Measurements from ENCODE around the gene EEF1A2.

Gene EEF1A2

GRCh38 chr20:63449796-63450730 is 48.8 kb downstream of the EEF1A2 start:
- DNase-seq (ENCODE audit: low read depth): no peak

GRCh38 chr20:63449025-63449424 is 49.9 kb downstream of the EEF1A2 start:
- DNase-seq (ENCODE audit: low read depth): no peak

- no peak for DNase-seq (ENCODE audit: low read depth)
Observed at GRCh38 chr20:63448031-63448430, 50.9 kb downstream of the EEF1A2 start.

DNA sequence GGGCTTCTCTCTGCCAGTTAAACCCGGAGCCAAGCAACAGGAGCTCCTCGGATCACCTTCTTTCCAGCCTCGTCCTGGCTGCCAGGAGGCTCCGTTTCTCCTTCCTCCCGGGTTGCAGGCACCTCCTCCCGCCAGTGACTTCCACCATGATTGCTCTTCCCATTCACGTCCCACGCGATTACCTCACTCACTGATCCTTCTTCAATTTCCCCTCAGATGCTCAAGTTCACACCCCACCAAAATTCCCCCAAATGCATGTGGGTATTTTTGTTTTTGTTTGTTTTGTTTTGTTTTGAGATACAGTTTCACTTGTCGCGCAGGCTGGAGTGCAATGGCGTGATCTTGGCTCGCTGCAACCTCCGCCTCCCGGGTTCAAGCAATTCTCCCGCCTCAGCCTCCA is 51.6 kb downstream of the EEF1A2 start:
- DNase-seq (ENCODE audit: low read depth): no peak

GRCh38 chr20:63446216-63447024 is 52.5 kb downstream of the EEF1A2 start:
- no peak for DNase-seq (ENCODE audit: low read depth)

GRCh38 chr20:63445075-63445734 is 53.7 kb downstream of the EEF1A2 start:
- DNase-seq (ENCODE audit: low read depth): no peak

- DNase-seq (ENCODE audit: low read depth): no peak
Observed at GRCh38 chr20:63444548-63444947, 54.3 kb downstream of the EEF1A2 start.

- no peak for DNase-seq (ENCODE audit: low read depth)
Observed at GRCh38 chr20:63443606-63444395, 55.1 kb downstream of the EEF1A2 start.

GRCh38 chr20:63442100-63442493 is 56.8 kb downstream of the EEF1A2 start:
- no peak for DNase-seq (ENCODE audit: low read depth)

DNA sequence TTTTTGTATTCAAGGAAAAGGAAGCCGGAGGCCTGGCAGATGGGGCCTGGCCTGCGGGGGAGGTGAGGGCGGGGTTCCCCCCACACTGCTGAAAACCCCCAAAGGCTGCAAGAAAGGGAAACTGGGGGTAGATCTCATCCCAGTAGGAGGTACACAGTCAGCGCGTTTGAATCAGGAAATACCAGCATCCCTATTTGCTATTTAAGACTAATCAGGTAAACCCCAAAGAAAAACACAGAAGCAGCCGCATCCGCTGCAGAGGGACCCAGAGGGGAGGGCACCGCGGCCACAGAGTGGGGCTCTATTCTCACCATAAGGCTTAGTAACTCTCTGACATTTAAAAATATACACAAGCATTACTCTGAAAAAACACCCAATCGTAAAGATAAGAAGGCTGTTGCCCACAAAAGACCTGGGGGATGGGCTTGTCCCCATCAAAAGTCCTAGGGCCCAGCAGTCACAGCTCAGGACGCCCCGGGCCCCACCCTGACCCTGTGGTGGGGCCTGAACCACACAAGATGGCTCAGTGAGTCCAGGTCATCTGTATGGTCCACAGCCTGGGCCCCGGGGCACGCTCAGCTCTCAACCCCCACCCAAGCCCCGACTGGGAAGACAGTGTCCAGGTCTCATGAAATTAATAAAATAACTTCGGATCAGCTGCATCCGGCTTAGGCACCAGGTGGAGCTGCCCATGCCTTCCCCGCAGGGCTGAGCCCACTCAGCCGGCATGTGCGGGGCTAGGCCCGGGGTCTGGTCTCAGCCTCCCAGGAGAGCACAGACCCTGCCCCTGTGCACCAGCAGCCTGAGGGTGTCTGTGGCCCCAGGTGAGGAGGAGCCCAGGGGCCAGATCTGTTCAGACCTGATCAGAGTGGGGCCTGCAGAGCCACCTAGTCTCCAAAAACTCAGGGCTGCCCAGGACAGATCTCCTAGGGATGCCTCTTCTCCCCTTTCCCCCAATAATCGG is 57.5 kb downstream of the EEF1A2 start:
- DNase-seq (ENCODE audit: low read depth): no peak

GRCh38 chr20:63440366-63440955 is 58.4 kb downstream of the EEF1A2 start:
- DNase-seq (ENCODE audit: low read depth): no peak

DNA sequence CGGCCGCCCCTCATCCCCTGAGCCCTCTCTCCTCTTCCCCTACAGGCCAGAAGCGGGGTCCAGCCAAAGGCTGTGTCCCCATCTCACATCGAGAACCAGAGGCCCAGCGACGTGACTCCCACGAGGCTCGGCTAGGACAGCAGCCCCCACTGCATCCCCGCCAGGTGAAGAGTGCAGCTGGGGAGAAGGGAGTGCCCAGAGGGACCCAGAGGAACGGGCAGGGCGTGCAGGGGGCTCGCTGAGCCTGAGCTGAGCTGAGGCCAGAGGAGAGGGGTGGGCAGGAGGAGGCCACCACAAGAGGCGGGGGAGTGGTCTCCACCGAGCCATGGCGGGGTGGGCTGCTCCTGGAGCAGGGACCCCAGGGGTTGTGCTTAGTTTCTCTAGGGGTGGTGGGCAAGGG is 59.0 kb downstream of the EEF1A2 start:
- DNase-seq (ENCODE audit: low read depth): no peak

DNA sequence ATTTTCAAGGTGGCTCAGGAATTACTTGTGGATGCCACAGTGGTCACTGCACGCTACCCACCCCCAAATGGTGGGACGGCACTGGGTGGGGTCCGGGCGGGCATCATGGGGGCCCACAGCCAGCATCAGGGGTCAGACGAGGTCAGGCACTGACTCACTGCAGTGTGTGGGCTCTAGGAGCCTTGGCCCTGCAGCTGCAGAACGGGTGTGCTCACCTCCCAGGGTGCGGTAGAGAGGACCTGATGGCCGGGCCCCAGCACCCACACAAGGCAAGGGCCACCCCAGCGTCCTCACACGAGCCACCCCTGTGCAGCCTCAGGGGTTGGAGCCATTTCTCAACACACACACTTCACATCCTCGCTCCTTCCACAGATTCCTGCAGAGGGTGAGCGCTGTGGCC is 60.8 kb downstream of the EEF1A2 start:
- no peak for DNase-seq (ENCODE audit: low read depth)

All from fibroblast of gingiva (primary cell).